Erythroblast (primary cell): ENCODE results near the gene TBC1D2.

Source experiments
- DNase-seq, 2 experiments: peaks; one replicate each; lab custom pipeline; 2025; lab: John Stamatoyannopoulos, UW
- GATA1 ChIP-seq: IDR thresholded peaks from 2 replicates; pipeline ENCODE4 v1.6.1; 2011; ENCODE audit warnings: low read depth, mild to moderate bottlenecking, control low read depth, low read length, moderate library complexity
- POLR2A ChIP-seq: IDR thresholded peaks from 2 replicates; pipeline ENCODE4 v1.6.1; 2011; ENCODE audit warnings: mild to moderate bottlenecking, low read length

Gene TBC1D2

DNA sequence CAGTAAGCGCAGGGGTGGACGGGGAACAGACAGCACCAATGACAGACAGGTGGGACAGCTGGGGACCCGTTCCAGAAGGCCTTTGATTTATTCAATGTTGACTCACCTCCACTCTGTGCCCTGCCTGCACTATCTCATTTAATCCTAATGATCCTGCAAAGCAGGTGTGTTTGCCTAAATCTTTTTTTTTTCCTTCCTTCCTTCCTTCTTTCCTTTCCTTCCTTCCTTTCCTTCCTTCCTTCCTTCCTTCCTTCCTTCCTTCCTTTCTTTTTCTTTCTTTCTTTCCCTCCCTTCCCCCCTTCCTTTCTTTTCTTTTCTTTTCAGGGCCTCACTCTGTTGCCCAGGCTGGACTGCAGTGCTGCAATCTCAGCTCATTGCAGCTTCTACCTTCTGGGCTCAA lies 45.9 kb downstream of the TBC1D2 start:
- no peak for DNase-seq
- TF ChIP-seq POLR2A: no peak
- TF ChIP-seq GATA1: no peak

DNA sequence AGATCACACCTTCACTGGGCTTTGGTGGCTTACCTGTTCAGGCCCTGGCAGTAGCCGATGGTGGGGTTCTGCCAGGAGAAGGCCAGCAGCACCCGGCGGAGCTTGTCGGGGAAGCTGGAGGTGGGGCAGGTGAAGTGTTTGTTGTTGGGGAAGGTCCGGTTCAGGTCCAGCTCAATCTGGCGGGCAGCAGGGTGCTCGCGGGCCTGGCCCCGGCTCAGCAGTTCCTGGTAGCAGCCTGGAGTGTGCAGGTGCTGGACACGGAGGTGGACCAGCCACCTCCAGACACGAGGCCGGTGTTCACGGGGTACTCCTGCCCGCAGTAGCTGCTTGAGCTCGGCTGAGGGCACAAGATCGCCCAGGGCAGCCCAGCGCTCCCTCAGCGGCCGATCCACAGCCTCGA lies 46.8 kb downstream of the TBC1D2 start:
- DNase-seq: no peak
- TF ChIP-seq POLR2A: no peak
- TF ChIP-seq GATA1: no peak

- no peak for TF ChIP-seq POLR2A
- no peak for TF ChIP-seq GATA1
- no peak for DNase-seq
These were observed 47.8 kb downstream of the TBC1D2 start for GRCh38 chr9:98207606-98208005.

- TF ChIP-seq POLR2A: no peak
- TF ChIP-seq GATA1: no peak
- DNase-seq: no peak
These were observed 48.7 kb downstream of the TBC1D2 start for GRCh38 chr9:98206754-98207153.

DNA sequence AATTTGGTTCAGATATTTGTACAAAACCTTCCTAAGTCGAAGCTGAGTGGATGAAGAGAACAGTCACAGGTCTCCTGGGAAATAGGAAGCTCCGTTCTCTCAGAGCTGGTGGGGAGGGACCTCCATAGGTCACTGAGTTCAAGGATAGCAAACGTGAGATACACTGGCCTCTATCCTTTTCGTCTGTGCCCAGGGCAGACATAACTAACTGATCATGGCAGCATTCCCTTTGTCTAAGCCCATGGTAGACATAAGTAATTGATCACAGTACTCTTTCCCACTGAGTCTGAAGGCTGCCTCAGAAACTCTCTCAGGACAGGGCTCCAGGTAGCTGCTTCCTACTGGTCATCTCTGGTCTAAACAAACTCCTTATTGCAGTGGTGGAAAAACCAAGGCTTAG lies 50.8 kb downstream of the TBC1D2 start:
- TF ChIP-seq GATA1: no peak
- no peak for TF ChIP-seq POLR2A

DNA sequence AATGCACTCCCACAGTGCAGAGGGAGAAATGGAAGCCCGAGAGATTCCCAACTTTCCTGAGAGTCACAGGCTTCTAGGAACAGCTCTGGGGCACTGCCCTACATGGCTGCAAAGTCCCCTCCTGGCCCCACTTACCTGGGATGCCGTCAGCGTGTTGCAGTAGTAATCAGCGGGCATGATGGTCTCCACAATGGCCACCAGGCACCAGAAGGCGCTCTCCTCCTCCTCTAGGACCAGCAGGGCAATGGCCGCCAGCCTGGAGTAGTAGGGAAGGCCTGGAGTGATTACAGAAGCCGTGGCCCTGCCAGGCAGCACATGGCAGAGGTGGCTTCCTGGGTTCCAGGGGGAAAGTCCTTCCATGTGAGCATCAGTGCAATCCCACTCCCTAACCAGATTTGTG lies 52.3 kb downstream of the TBC1D2 start:
- TF ChIP-seq POLR2A (no peak), GATA1 (no peak)
- DNase-seq: no peak

More for the DNA sequence above, 50.8 kb downstream of the TBC1D2 start:
- DNase-seq: no peak

GRCh38 chr9:98202252-98202651 lies 53.2 kb downstream of the TBC1D2 start:
- DNase-seq: no peak
- TF ChIP-seq GATA1 (no peak), POLR2A (no peak)

DNA sequence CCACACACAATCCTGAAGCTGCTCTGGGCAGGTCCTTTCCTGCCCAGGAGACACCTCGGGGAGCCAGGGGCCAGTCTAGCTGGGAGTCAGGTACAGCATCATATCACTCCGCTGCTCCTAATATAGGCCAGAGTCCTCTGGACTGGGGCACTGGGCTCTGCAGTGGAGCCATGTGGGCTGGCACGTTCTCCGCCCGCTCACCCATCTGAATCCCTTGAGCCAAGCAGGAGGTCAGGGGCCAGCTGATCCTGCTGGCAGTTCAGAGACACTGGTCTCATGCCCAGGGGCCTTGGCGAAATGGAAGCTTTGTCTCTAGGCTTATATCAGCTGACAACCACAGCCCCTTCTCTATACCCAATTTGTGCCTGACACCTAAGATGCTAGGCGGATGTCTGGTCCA lies 53.7 kb downstream of the TBC1D2 start:
- TF ChIP-seq GATA1 (no peak), POLR2A (no peak)
- no peak for DNase-seq

- DNase-seq: no peak
- no peak for TF ChIP-seq GATA1
- no peak for TF ChIP-seq POLR2A
These were observed 54.3 kb downstream of the TBC1D2 start for GRCh38 chr9:98201102-98201501.

- DNase-seq: no peak
- TF ChIP-seq GATA1: no peak
These were observed 55.9 kb downstream of the TBC1D2 start for GRCh38 chr9:98199388-98200033.

- no peak for DNase-seq
These were observed 59.8 kb downstream of the TBC1D2 start for GRCh38 chr9:98195671-98196070.

GRCh38 chr9:98193336-98193944 lies 62.0 kb downstream of the TBC1D2 start:
- DNase-seq: no peak
- TF ChIP-seq GATA1 (no peak), POLR2A (no peak)

More at GRCh38 chr9:98195671-98196070, 59.8 kb downstream of the TBC1D2 start:
- TF ChIP-seq POLR2A: no peak
- no peak for TF ChIP-seq GATA1

GRCh38 chr9:98192503-98193335 lies 62.7 kb downstream of the TBC1D2 start, which contains the start of gene CORO2A:
Gene CORO2A (minus strand): TSS chr9:98192637. CDS start chr9:98157660, 34,977 bp downstream.
- peak; percentile 70 to 71 for DNase-seq
- TF ChIP-seq GATA1: no peak
- TF ChIP-seq POLR2A: no peak
